Gastroesophageal sphincter (tissue), 4 donors: ENCODE measurements around the gene CCDC197. TPM values are rescaled to one million over a fixed set of nuclear protein-coding genes. Genes with fewer than 3 reads are reported as not detected.

Experiments used
- ATAC-seq: fragments of 150-250 bp; one replicate; pipeline ENCODE4 v1.9.1; 2016; ENCODE audit warnings: mild to moderate bottlenecking, moderate library complexity
- H3K27ac ChIP-seq, 4 donors: fragments of 200-600 bp; sonication (generic) in 3 of 4; 1 replicate in 3 of 4; 2 replicates in 1 of 4; pipeline ENCODE4 v1.5.1; 2016 to 2019
- H3K27me3 ChIP-seq: fragments of 200-600 bp; sonication (generic); one replicate; pipeline ENCODE4 v1.5.1; 2019
- H3K36me3 ChIP-seq, 2 donors: fragments of 200-600 bp; sonication (generic); one replicate each; pipeline ENCODE4 v1.5.1; 2019; ENCODE audit warnings: control low read depth in 1 of 2
- H3K4me1 ChIP-seq, 3 donors: fragments of 200-600 bp; sonication (generic); 1 replicate in 2 of 3; 2 replicates in 1 of 3; pipeline ENCODE4 v1.5.1; 2016 to 2019; ENCODE audit warnings: control low read depth in 2 of 3
- H3K4me3 ChIP-seq, 2 donors: fragments of 200-600 bp; sonication (generic); one replicate each; pipeline ENCODE4 v1.5.1; 2019; ENCODE audit warnings: mild to moderate bottlenecking in 1 of 2, moderate library complexity in 1 of 2
- H3K9me3 ChIP-seq, 3 donors: fragments of 200-600 bp; sonication (generic); one replicate each; pipeline ENCODE4 v1.5.1; 2017 to 2019; ENCODE audit warnings: control low read depth in 2 of 3
- EP300 ChIP-seq: sonication (generic); formaldehyde crosslinking; IDR thresholded peaks from one replicate; pipeline ENCODE4 v1.6.1; 2017; ENCODE audit warnings: antibody characterized with exemption, mild to moderate bottlenecking
- POLR2A ChIP-seq, 2 donors: fragments of 450-650 bp; IDR thresholded peaks; one replicate each; pipeline ENCODE4 v1.6.1; 2017; ENCODE audit warnings: antibody characterized with exemption in 2 of 2, mild to moderate bottlenecking in 2 of 2, moderate library complexity in 1 of 2
- POLR2AphosphoS5 ChIP-seq: sonication (generic); formaldehyde crosslinking; IDR thresholded peaks from one replicate; pipeline ENCODE4 v1.6.1; 2017; ENCODE audit warnings: antibody characterized with exemption
- WGBS, 2 donors: methylation state at CpG; one replicate each; pipeline ENCODE4 v1.1.5; 2018; ENCODE audit warnings: low coverage in 1 of 2; 5-methylcytosine and 5-hydroxymethylcytosine counted together
- total RNA-seq, 4 donors: library from RNA; depleted of rRNA; stranded (reverse); fragments of >200 nt; gene quantifications; one replicate each; pipeline ENCODE4 v1.1.0, GENCODE V29; 2016
- TF ChIP-seq, protein P1 (sequence below), 4 experiments: fragments of 200-600 bp in 2 of 4; fragments of 450-650 bp in 2 of 4; sonication (generic) in 1 of 4; IDR thresholded peaks; one replicate each; pipeline ENCODE4 v1.5.1; 2017 to 2019; ENCODE audit warnings: antibody characterized with exemption in 4 of 4, mild to moderate bottlenecking in 2 of 4, moderate library complexity in 2 of 4

CCDC197 gene
- total RNA-seq, 4 donors from 2014 or later: not detected

DNA sequence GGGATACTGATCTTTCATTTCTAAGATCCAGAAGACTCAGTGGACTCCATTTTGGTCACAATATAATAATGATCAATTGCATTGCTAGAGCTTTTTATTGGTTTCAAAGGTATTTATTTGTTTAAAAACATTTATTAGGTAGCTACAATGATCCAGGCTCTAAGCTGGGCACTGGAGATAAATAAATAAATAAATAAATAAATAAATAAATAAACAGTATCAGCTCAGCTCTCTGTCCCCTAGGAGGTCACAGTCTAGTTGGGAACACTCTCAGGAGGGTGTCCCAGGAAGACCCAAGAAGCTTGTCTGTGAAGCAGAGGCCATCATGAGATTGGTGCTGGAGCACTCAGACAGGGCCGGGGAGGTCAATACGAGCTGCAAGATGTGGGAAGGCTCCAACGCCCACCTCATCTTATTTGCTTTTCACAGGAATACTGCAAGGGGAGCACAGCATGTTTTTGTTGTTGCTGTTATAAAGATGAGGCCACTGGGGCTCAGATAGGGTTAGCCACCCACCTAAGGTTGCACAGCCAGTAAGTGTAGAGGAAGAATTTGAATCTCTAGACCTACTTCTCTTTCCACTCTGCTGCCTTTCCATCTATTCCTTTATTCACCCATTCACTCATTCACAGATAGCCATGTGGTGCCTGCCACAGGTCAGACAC, 36.2 kb upstream of the CCDC197 start:
- H3K27me3 ChIP-seq: no peaks in the 10 kb centered on the region
- no peaks in the 10 kb centered on the region for H3K9me3 ChIP-seq
- peak overlapping the region in 3 of 4 donors; percentile 80 to 84 (median 81) for H3K27ac ChIP-seq
- no peak overlapping the region for H3K4me3 ChIP-seq
- TF ChIP-seq POLR2A (IDR thresholded peaks at IDR 0.05): no peak
- no peak for TF ChIP-seq EP300
- TF ChIP-seq, protein P1, sequence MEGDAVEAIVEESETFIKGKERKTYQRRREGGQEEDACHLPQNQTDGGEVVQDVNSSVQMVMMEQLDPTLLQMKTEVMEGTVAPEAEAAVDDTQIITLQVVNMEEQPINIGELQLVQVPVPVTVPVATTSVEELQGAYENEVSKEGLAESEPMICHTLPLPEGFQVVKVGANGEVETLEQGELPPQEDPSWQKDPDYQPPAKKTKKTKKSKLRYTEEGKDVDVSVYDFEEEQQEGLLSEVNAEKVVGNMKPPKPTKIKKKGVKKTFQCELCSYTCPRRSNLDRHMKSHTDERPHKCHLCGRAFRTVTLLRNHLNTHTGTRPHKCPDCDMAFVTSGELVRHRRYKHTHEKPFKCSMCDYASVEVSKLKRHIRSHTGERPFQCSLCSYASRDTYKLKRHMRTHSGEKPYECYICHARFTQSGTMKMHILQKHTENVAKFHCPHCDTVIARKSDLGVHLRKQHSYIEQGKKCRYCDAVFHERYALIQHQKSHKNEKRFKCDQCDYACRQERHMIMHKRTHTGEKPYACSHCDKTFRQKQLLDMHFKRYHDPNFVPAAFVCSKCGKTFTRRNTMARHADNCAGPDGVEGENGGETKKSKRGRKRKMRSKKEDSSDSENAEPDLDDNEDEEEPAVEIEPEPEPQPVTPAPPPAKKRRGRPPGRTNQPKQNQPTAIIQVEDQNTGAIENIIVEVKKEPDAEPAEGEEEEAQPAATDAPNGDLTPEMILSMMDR (IDR thresholded peaks at IDR 0.05): no peak
- TF ChIP-seq POLR2AphosphoS5: no peak
- no peak for ATAC-seq
- peaks cover 11 to 89% (median 24%) of the 10 kb centered on the region in 3 donors for H3K4me1 ChIP-seq
- WGBS, 2 donors: no CpG with 5 or more reads among the region's 3 CpGs
- H3K36me3 ChIP-seq: no peaks in the 10 kb centered on the region

DNA sequence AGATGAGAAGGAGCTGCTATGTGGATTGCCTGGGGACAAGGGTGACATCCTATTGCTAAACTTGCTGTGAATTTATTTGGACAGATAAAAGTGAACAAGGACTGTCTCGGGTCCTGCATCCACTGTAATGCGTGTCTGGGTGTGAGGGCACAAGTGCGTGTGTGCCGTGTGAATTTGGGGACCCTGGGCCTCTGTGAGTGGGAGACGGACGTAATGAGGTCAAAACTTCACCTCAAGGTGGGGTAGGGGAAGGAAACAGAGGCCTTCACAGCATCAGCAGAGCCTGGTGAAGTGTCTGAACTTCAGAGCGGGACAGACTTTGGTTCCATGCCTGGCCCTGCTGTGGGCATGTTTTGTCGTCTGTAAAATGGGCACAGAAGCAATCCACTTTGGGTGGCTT, 35.5 kb upstream of the CCDC197 start:
- no peaks in the 10 kb centered on the region for H3K27me3 ChIP-seq
- no peaks in the 10 kb centered on the region for H3K9me3 ChIP-seq
- no peak for ATAC-seq
- peaks cover 8 to 89% (median 17%) of the 10 kb centered on the region in 3 donors for H3K4me1 ChIP-seq
- H3K36me3 ChIP-seq: no peaks in the 10 kb centered on the region
- no peak overlapping the region for H3K4me3 ChIP-seq
- 17 to 86% methylated on average over 1 to 7 of the region's 8 CpGs for WGBS, 2 donors
- TF ChIP-seq POLR2A (IDR thresholded peaks at IDR 0.05) (no peak), EP300 (no peak), POLR2AphosphoS5 (no peak)
- TF ChIP-seq, protein P1 (IDR thresholded peaks at IDR 0.05): no peak
- peak overlapping the region in 3 of 4 donors; percentile 48 to 84 (median 59) for H3K27ac ChIP-seq

- Histone ChIP-seq H3K9me3 (no peaks in the 10 kb centered on the region), H3K36me3 (no peaks in the 10 kb centered on the region), H3K4me1 (peaks cover 7 to 89% (median 15%) of the 10 kb centered on the region in 3 donors), H3K27ac (peak overlapping the region; percentile 39 to 96 (median 88)), H3K27me3 (no peaks in the 10 kb centered on the region), H3K4me3 (no peak overlapping the region)
- ATAC-seq: no peak
- TF ChIP-seq POLR2AphosphoS5 (no peak), EP300 (no peak), POLR2A (IDR thresholded peaks at IDR 0.05) (no peak)
- TF ChIP-seq, protein P1 (IDR thresholded peaks at IDR 0.05): no peak
- 38% methylated on average over 10 of the region's 16 CpGs; no CpG with 5 or more reads in 1 of the 2 donors for WGBS, 2 donors
Observed at GRCh38 chr14:93962701-93963601, 34.1 kb upstream of the CCDC197 start.

DNA sequence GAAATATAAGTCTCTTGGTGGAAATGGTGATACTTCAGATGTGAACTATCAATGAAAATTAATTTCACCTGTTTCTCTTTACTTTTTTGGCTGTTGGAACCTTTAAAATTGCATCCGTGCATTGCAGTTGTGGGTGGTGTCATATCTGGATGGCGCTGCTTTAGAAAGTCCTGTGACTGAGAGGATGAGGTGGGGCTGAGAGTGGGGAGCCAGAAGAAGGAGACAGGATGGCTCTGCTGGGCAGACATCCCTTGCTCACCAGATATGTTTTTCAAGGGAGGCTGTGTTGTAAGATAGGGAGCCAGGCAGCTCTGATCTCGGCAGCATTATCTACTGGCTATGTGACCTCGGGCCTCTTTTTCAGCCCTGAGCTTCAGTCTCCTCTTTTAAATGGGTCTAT, 33.4 kb upstream of the CCDC197 start:
- H3K36me3 ChIP-seq: no peaks in the 10 kb centered on the region
- no peak overlapping the region for H3K4me3 ChIP-seq
- TF ChIP-seq POLR2A (IDR thresholded peaks at IDR 0.05) (no peak), EP300 (no peak), POLR2AphosphoS5 (no peak)
- TF ChIP-seq, protein P1 (IDR thresholded peaks at IDR 0.05): no peak
- 62 to 70% methylated on average over 4 of the region's 4 CpGs for WGBS, 2 donors
- H3K9me3 ChIP-seq: no peaks in the 10 kb centered on the region
- H3K27ac ChIP-seq: peak overlapping the region; percentile 39 to 96 (median 88)
- peaks cover 7 to 89% (median 15%) of the 10 kb centered on the region in 3 donors for H3K4me1 ChIP-seq
- no peaks in the 10 kb centered on the region for H3K27me3 ChIP-seq
- no peak for ATAC-seq
